AG10803 (cell line): ENCODE data around the gene CATSPERD.

Experiments
- DNase-seq: peaks from one replicate; pipeline ENCODE4 v3.0.0; 2010; ENCODE audit warnings: low read depth
- H3K4me3 ChIP-seq: 2 replicates; pipeline ENCODE4 v1.5.1; 2011; ENCODE audit warnings: mild to moderate bottlenecking, low read length, control low read depth
- TF ChIP-seq, protein P1 (sequence below): conservative IDR thresholded peaks from 2 replicates; pipeline ENCODE4 v1.5.1; 2011; ENCODE audit warnings: mild to moderate bottlenecking, low read length, control low read depth, inconsistent platforms

The CATSPERD gene

GRCh38 chr19:5713228-5713627 is 7.2 kb upstream of the CATSPERD start:
- TF ChIP-seq, protein P1, sequence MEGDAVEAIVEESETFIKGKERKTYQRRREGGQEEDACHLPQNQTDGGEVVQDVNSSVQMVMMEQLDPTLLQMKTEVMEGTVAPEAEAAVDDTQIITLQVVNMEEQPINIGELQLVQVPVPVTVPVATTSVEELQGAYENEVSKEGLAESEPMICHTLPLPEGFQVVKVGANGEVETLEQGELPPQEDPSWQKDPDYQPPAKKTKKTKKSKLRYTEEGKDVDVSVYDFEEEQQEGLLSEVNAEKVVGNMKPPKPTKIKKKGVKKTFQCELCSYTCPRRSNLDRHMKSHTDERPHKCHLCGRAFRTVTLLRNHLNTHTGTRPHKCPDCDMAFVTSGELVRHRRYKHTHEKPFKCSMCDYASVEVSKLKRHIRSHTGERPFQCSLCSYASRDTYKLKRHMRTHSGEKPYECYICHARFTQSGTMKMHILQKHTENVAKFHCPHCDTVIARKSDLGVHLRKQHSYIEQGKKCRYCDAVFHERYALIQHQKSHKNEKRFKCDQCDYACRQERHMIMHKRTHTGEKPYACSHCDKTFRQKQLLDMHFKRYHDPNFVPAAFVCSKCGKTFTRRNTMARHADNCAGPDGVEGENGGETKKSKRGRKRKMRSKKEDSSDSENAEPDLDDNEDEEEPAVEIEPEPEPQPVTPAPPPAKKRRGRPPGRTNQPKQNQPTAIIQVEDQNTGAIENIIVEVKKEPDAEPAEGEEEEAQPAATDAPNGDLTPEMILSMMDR, result no peak
- H3K4me3 ChIP-seq, result no peak overlapping the region
- DNase-seq, result no peak

- H3K4me3 ChIP-seq, result no peak overlapping the region
- no peak for DNase-seq
- TF ChIP-seq, protein P1, result no peak
These were observed 5.6 kb upstream of the CATSPERD start for GRCh38 chr19:5714816-5715215.

GRCh38 chr19:5717215-5717935 is 3.1 kb upstream of the CATSPERD start:
- peak overlapping the region; percentile 81 for H3K4me3 ChIP-seq
- TF ChIP-seq, protein P1, result no peak

GRCh38 chr19:5718037-5718578 is 2.3 kb upstream of the CATSPERD start:
- peak overlapping the region; percentile 81 for H3K4me3 ChIP-seq
- DNase-seq, result peak; percentile 55
- TF ChIP-seq, protein P1, result no peak

More at GRCh38 chr19:5717215-5717935, 3.1 kb upstream of the CATSPERD start:
- no peak for DNase-seq

GRCh38 chr19:5718579-5719273 is 1.7 kb upstream of the CATSPERD start:
- peak; percentile 94 for DNase-seq
- peak overlapping the region; percentile 81 for H3K4me3 ChIP-seq
- TF ChIP-seq, protein P1, result no peak

- peak; percentile 35 for DNase-seq
- H3K4me3 ChIP-seq, result peak overlapping the region; percentile 81
- TF ChIP-seq, protein P1, result no peak
These were observed 1.0 kb upstream of the CATSPERD start for GRCh38 chr19:5719274-5719960.
